GM10847 (cell line): ENCODE data around the gene TRDN.

Experiments
- POLR2A ChIP-seq: IDR thresholded peaks from 2 replicates; pipeline ENCODE4 v1.6.1; 2011; ENCODE audit not compliant: insufficient read length; ENCODE audit errors: extremely low read depth

TRDN gene

DNA sequence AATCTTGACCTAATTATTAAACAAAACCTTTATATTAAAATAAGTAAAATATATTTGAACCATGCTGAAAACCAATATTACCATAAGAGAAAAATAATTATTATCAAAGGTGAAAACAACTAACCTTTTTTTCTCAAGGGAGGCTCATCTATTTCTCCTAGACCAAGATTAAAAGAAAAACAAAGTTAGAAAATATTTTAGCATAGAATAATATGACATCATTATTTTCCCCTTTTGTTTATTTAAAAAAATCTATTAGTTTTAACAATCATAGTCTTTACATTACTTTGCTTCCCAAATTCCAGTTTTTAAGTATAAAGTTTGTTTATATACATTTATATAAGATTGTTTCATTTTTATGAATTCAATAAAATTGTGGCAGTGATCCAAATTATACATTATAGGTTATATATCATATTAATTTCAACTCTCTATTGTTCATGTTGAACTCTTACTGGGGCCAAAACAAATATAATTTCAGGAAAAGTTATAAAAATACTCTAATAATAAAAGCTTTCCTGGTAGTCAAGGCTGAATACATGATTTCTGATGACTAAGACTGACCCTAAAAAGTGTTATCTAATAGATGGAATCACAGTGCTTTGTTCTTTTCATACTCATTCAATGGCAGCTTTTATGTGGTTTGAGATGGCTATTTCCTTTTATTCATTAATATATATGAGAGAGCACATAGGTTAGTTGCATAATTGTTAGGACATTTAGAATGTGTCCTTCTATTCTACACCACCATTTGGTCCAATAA is 89.4 kb downstream of the TRDN start:
- TF ChIP-seq POLR2A: no peak

DNA sequence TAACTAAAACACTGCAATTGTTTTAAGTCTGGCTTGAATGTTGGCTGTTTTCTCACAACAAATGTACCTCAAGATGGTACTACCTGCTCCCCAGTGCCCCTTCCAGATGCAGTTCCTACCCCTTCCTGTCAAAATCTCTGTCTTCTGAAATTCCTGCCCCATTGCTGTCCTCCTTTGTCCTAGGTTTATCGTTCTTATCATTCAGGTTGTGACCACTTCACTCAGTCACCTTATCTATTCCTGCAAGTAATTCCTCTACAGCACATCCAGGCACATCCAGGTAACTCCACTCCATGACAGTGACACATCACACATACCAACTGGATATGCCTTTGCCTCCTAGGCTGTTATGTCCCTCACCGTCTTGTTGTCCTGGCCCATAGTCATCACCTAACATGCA is 90.2 kb downstream of the TRDN start:
- TF ChIP-seq POLR2A: no peak

DNA sequence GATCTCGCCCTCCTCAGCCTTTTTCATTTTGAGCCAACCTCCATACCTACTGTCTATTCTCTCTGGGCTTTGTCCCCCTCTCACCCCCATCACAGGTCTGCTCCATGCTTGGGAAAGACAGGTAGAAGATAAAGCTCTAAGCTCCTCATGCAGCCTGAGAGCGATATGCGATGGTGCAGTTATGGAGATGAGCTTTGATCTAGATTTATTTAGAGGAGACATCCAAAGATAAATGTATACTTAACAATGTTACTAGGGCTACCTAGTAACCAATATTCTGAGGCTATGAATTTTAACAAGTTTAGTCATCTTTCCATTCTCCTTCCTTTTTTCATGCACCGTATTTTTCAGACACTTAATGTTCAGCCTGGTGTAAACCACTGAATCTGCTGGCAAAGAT is 95.3 kb downstream of the TRDN start:
- no peak for TF ChIP-seq POLR2A

DNA sequence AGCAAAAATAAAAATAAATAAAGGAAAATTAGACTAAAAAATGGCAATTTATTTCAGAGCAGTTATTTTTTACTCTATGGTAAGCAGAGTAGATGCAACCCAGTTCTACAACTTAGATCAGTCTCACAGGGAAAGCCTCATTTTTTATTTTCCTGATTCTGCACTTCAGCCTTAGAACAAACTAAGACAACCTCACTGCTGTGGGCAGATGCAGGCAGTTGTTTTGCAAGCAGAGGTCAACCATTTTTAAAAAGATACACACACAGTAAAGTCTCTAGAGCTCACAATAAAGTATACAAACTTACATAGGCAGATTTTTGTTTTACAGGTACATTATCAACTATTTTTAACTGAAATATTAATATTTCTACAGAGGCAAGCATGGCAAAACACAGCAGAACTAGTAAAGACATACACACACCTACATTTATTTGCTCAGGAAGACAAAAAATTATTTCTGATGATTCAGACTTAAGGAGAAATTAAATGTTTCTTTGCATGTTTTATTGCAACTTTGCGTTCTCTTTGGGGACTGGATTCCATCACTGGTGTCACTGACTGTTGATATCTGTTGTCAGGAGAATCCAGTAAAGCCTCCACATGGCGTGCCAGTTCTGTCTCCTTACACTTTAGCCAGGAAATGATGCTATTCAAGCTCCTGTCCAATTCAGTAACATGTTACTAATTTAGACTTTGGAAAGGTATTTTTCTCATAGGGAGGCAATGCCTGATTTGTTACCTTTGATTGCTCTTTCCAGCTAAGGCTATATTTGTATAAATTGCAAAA is 102.7 kb downstream of the TRDN start:
- no peak for TF ChIP-seq POLR2A

DNA sequence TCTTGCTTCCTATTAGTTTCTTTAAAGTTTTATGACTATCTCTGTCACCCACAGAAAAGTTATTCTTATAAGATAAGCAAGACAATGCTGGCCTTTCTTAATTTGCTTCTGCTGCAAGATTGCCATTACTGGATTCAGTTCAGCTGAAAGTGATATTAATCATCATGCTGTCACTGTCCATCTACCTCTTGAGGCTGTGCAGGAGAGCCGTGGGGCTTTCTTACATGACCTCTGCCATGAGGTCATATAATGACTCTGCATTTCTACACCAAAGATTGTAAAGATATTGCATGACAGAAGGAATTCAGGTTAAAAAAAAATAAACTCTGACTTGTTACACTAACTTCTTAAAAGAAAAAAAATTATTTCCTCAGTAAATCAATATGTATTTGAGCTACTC is 106.9 kb downstream of the TRDN start:
- TF ChIP-seq POLR2A: no peak

DNA sequence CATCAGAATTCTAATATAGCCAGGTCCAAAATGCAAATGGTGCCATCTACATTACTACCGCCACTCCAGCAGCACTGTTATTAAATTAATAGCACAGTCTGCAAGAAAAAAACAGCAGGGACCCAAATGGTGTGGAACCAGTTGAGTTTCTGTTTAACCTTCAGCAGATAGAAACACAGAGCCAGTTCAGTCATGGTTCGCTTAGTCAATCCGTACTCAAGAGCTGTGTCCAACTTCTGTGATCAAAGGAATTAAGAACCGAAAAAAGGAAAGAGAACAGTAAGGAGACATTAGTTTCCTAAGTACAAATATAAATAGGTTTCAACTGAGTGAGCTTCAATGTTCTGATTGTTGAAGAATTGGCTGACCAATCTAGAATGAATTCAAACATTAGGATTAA is 107.7 kb downstream of the TRDN start:
- no peak for TF ChIP-seq POLR2A

DNA sequence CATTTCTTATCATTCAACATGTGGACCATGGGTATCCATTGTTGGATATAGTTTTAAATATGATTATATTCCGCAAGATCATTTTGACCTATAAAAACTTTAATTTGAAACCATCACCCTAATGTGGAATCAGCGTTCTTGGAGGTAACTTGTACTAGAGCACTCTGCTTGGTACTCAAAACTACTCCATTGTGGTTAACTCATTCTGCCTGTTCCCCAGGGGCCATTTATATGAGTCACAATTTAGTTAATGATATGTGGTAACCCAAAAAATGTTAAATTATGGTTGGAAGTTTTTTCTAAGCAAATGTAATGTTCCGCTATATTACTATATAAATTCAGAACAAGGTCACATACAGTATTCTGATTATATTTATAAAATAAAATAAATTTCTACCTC is 109.3 kb downstream of the TRDN start:
- TF ChIP-seq POLR2A: no peak

DNA sequence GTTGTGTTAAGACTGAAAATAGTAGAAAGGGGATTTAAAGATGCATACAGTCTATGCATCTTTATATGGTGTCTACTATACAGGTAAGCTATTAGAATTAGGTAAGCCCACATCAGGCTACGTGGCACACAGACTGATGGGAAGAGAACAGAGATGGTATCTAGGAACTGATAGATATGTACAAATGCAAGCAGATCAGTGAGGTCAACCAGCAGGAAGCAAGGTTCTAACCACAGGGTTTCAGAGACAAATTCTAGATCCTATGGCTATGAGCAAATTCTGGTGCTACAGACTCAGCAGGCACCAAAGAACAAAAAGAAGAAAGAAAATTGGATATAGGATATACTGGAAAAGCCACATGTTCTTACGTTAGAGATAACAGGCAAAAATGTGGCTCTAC is 110.6 kb downstream of the TRDN start:
- TF ChIP-seq POLR2A: no peak

DNA sequence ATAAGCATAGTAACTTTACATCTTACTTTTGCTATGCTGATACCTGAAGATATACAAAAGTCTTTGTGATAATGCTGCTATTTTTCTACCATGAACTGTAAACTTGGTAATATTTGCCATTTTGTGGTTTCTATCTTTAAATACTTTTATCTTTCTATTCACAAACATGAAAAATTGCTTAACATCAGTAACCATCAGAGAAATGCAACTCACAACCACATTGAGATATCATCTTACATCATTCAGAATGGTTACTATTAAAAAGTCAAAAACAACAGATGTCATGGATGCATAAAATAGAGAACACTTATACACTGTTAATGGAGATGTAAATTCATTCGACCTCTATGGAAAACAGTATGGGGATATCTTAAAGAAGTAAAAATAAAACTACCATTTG is 112.0 kb downstream of the TRDN start:
- no peak for TF ChIP-seq POLR2A

DNA sequence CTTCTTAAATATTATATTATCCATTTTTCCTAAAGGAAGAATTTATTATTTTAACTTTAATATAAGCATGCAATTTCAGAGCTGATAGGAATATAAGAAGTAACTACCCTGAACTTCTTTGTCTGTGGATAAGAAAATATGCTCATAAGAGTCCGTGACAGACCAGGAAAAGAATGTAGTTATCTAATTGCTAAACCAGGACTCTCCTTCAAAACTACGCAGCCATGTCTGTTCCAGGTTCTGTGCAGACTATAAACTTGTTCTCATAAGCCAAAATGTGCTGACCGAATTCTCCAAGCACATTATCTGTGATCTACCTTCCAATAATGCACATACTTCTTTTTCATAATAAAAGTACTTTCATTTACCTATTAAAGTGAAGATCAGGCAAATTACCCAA is 116.5 kb downstream of the TRDN start:
- no peak for TF ChIP-seq POLR2A

DNA sequence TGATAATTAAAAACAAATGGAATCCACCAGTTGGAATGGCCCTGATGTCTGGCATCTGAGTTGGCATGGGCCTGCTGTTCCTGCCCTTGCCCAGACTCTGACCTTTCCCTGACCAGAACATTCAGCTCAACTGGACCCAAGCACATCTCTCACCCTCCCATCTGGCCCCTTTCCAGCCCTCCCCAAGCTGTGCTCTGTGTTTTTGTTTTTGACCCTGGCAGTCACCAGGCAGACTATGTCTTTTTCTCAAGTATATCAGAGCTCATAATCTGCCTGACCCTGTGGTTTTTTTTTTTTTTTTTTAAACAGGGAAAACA is 117.6 kb downstream of the TRDN start:
- TF ChIP-seq POLR2A: no peak

DNA sequence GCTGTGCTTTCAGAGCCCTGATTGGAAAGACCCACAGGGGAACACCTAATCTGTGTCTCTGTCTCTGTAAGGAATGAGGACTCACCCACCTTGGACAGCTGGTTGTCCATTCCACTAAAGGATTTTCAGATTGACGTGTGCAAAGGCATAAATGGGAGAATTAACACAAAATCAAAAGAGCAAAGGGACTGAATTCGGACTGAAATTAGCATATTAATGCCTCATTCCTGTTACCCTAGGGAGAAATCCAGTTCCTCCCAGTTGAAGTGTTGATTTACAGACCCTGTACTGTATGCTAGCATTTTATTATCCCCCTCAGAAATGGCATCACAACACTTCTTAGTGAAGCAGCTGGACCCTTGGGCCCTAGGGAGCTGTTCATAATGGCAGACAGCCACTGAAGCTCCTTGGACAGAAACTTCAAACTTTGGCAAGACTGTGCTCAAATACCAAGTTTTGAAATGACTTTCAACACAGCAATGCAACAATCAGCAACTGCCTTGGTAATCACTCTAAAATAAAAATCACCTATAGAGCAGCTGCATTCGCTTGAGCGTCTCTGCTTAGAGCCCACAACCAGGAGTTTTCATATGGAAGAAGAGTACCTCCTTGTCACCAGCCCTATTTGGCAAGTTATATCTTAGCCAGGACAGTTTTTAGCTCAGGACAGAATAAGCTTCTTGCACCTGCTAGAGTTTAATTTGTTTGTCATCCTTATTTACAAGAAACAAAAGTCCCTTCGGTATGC is 118.1 kb downstream of the TRDN start:
- no peak for TF ChIP-seq POLR2A

DNA sequence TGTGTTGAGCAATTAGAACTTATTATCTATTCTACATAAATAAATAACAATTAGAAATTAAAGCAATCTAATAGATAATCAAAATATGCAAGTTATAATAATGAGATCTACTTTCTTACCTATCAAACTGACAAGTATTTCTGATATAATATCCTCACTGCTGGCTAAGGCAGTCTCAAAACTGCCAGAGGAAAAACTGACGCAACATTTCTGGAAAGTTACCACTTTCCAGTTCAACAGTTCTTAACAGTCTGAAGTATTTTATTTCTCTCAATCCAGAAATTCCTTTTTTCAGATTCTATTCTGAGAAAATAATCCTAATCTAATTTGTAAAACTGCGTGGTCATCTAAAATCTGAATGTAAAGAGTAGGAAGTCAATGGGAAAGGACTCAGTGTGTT is 121.0 kb downstream of the TRDN start:
- TF ChIP-seq POLR2A: no peak

DNA sequence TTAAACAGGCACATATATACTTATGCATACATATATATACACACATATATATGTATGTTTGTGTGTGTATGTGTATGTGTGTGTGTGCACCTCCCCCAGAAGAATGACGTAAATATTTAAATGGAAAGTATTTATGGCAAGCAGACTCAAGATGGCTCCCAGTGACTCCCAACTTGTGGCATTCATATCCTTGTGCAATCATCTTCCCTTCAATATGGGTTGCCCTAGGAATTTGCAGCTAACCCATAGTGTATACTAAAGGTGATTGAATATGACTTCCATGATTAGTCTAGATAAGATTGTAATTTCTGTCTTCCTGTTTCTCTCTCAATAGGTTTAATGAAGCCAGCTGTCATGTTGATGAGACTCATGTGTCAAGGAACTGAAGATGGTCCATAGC is 127.6 kb downstream of the TRDN start:
- TF ChIP-seq POLR2A: no peak

DNA sequence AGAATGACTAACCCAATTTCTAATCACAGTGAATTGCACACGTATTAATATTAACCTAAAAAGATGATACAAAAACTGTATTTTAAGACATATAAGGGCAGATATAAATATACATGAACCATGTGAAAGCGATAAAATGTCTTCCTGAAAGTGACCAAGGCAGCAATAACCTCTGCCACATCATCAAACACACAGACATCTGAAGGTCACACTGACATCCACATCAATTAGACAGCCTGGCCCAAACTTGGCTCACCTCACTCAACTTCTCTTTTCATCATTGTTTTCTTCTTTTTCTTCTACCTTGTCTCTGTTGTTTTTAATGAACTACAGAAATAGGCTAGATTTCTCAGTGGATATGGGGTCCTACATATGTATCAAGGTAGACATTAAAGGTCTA is 128.5 kb downstream of the TRDN start:
- no peak for TF ChIP-seq POLR2A

DNA sequence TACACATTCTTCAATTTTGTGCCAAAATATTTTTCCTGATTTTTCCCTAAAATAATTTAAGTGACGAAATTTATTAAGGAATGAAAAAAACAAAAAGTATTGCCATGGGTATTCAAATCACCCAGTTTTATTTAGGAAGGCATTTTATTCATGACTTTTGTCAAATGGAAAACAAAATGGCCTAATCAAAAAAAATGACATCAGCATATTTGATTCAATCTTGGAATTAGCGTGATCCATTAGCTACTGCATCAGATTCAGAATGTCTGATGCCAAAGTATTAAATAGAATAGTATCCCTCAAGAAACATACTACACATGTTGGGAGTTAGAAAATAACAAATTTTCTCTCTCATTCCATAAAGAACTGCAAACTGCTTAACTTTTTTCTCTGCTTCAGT is 129.2 kb downstream of the TRDN start:
- no peak for TF ChIP-seq POLR2A
